Endothelial cell of umbilical vein (primary cell): ENCODE results near the gene SUSD6. TPM values are rescaled to one million over a fixed set of nuclear protein-coding genes. Genes with fewer than 3 reads are reported as not detected.

Experiments used
- BruUV-seq: library from RNA; stranded (reverse); fragments of 400-500 nt; replicated peaks from 2 replicates; lab custom pipeline; 2021; lab: Mats Ljungman, UMichigan
- CTCF ChIA-PET: fragments of 300-600, 350-600 bp; sonication (Branson Sonifier 250); formaldehyde crosslinking; loops from one replicate; lab custom pipeline; 2021; ENCODE audit warnings: antibody characterized with exemption, inconsistent platforms; lab: Charles Lee
- POLR2A ChIA-PET: fragments of 300-600, 350-600 bp; sonication (Branson Sonifier 250); formaldehyde crosslinking; loops from one replicate; lab custom pipeline; 2021; ENCODE audit warnings: antibody characterized with exemption, inconsistent platforms; lab: Charles Lee
- DNase-seq: peaks from one replicate; pipeline ENCODE4 v3.0.0-alpha.2; 2011; ENCODE audit warnings: low read depth, low spot score
- FAIRE-seq: peaks from 2 replicates; lab custom pipeline; 2011; peaks lifted over from hg19 to GRCh38; lab: Jason Lieb, UNC
- H2AFZ ChIP-seq: 2 replicates; pipeline ENCODE4 v1.6.0; 2012; ENCODE audit warnings: low read depth, low read length, control low read depth, inconsistent platforms
- H3K27ac ChIP-seq: 2 replicates; pipeline ENCODE4 v1.5.1; 2011; ENCODE audit warnings: low read depth, mild to moderate bottlenecking, control low read depth, low read length, moderate library complexity; ENCODE audit not compliant: insufficient read depth
- H3K27me3 ChIP-seq, 2 experiments: 2 replicates each; pipeline versions ENCODE4 v1.6.0 to v1.6.1; 2011; ENCODE audit warnings: low read length in 2 of 2, mixed read lengths in 1 of 2; ENCODE audit not compliant: control insufficient read depth in 2 of 2, insufficient read depth in 2 of 2
- H3K36me3 ChIP-seq, 2 experiments: 2 replicates in 1 of 2; 3 replicates in 1 of 2; pipeline ENCODE4 v1.5.1; 2011; ENCODE audit warnings: low read length in 2 of 2, mild to moderate bottlenecking in 1 of 2, moderate library complexity in 1 of 2; ENCODE audit not compliant: control insufficient read depth in 2 of 2, insufficient read depth in 2 of 2; ENCODE audit errors: extremely low read depth in 1 of 2
- H3K4me1 ChIP-seq: 3 replicates; pipeline ENCODE4 v1.5.1; 2011; ENCODE audit warnings: mild to moderate bottlenecking, low read length; ENCODE audit not compliant: control insufficient read depth, insufficient read depth; ENCODE audit errors: extremely low read depth
- H3K4me2 ChIP-seq: 2 replicates; pipeline ENCODE4 v1.6.1; 2011; ENCODE audit warnings: low read length, control low read depth, mixed read lengths; ENCODE audit not compliant: insufficient read depth
- H3K4me3 ChIP-seq, 3 experiments: fragments of 200-600 bp in 1 of 3; sonication (generic), shearing (Covaris generic) in 1 of 3; replicated peaks in 1 of 3; 2 replicates each; pipeline ENCODE4 v1.5.1; 2011 to 2016; ENCODE audit warnings: control low read depth in 3 of 3, low read length in 3 of 3, mild to moderate bottlenecking in 2 of 3, inconsistent platforms in 1 of 3, low read depth in 1 of 3, moderate library complexity in 1 of 3; ENCODE audit not compliant: insufficient read depth in 1 of 3
- H3K79me2 ChIP-seq: 2 replicates; pipeline ENCODE4 v1.6.0; 2012; ENCODE audit warnings: low read length, inconsistent platforms; ENCODE audit not compliant: control insufficient read depth, insufficient read depth
- H3K9ac ChIP-seq: replicated peaks from 2 replicates; pipeline ENCODE3; 2011; ENCODE audit warnings: low read length, control low read depth; ENCODE audit not compliant: insufficient read depth; ENCODE audit errors: extremely low read depth
- H3K9me1 ChIP-seq: replicated peaks from 3 replicates; pipeline ENCODE4 v1.6.0; 2011; ENCODE audit warnings: mild to moderate bottlenecking, low read length; ENCODE audit not compliant: control insufficient read depth, insufficient read depth; ENCODE audit errors: extremely low read depth
- H3K9me3 ChIP-seq: replicated peaks from 2 replicates; pipeline ENCODE4 v1.5.1; 2012; ENCODE audit warnings: low read length, inconsistent platforms; ENCODE audit not compliant: control insufficient read depth, insufficient read depth
- H4K20me1 ChIP-seq: replicated peaks from 2 replicates; pipeline ENCODE3; 2011; ENCODE audit warnings: mild to moderate bottlenecking, low read length; ENCODE audit not compliant: control insufficient read depth, insufficient read depth; ENCODE audit errors: extremely low read depth
- EZH2 ChIP-seq: IDR thresholded peaks from 2 replicates; pipeline ENCODE4 v1.6.1; 2012; ENCODE audit warnings: borderline replicate concordance, low read depth, mild to moderate bottlenecking, moderate library complexity, low read length, inconsistent platforms; ENCODE audit not compliant: severe bottlenecking
- FOS ChIP-seq: IDR thresholded peaks from 2 replicates; pipeline ENCODE4 v1.6.1; 2011; ENCODE audit warnings: mild to moderate bottlenecking, low read length, moderate library complexity, borderline replicate concordance; ENCODE audit not compliant: insufficient read depth
- GATA2 ChIP-seq: IDR thresholded peaks from 2 replicates; pipeline ENCODE4 v1.7.0; 2011; ENCODE audit warnings: low read depth, mild to moderate bottlenecking, moderate library complexity, mixed read lengths, low read length; ENCODE audit not compliant: insufficient read length, insufficient read depth
- JUN ChIP-seq: IDR thresholded peaks from 2 replicates; pipeline ENCODE4 v1.6.1; 2011; ENCODE audit warnings: borderline replicate concordance, low read depth; ENCODE audit not compliant: insufficient read length, insufficient read depth
- MYC ChIP-seq: IDR thresholded peaks from one replicate; pipeline ENCODE4 v1.6.1; 2011; ENCODE audit warnings: mild to moderate bottlenecking, low read depth, low read length
- POLR2A ChIP-seq: IDR thresholded peaks from 2 replicates; pipeline ENCODE4 v1.6.1; 2012; ENCODE audit warnings: low read depth, mild to moderate bottlenecking, control low read depth, low read length
- POLR2AphosphoS5 ChIP-seq: IDR thresholded peaks from 2 replicates; pipeline ENCODE4 v1.6.1; 2012; ENCODE audit warnings: low read depth, mild to moderate bottlenecking, control low read depth, low read length, moderate library complexity; ENCODE audit not compliant: insufficient read depth
- dilution Hi-C: fragments of 300-500 bp; cut with MboI; formaldehyde crosslinking; loops from one replicate; pipeline ENCODE4 v1.15.0; 2019; ENCODE audit warnings: low sequenced_read_pairs; ENCODE audit not compliant: extremely low pct_ligation_motif_present
- intact Hi-C: fragments of 100-400 bp; cut with micrococcal nuclease; formaldehyde crosslinking; loops from one replicate; pipeline ENCODE4 v1.10.0; 2022
- polyA plus RNA-seq, 4 experiments: library from polyadenylated mRNA; depleted of rRNA in 3 of 4; stranded (reverse) in 3 of 4; unstranded in 1 of 4; fragments of >200 nt; gene quantifications; 2 replicates each; pipeline versions ENCODE4 v1.2.1 to v1.2.3, GENCODE V29; 2011 to 2012; ENCODE audit warnings: missing spikeins in 1 of 4
- total RNA-seq: library from RNA; stranded (reverse); gene quantifications from 2 replicates; pipeline ENCODE4 v1.2.3, GENCODE V29; 2021
- TF ChIP-seq, protein P1 (sequence below), 2 donors: IDR thresholded peaks; 1 replicate in 1 of 2; 2 replicates in 1 of 2; pipeline ENCODE4 v1.5.1; 2011; ENCODE audit warnings: low read length in 2 of 2, mild to moderate bottlenecking in 2 of 2, moderate library complexity in 2 of 2, control low read depth in 1 of 2, inconsistent platforms in 1 of 2, low read depth in 1 of 2; ENCODE audit not compliant: insufficient read depth in 1 of 2; ENCODE audit errors: extremely low read depth in 1 of 2
- TF ChIP-seq, protein P2 (sequence below): IDR thresholded peaks from 2 replicates; pipeline ENCODE4 v1.6.1; 2011; ENCODE audit not compliant: insufficient read depth, insufficient read length

SUSD6 gene
- total and polyA plus RNA-seq, 2 donors (not counting 3 experiments of a cell fraction or from before 2014, with no cell fraction given), result 13.4 to 19.5 TPM

DNA sequence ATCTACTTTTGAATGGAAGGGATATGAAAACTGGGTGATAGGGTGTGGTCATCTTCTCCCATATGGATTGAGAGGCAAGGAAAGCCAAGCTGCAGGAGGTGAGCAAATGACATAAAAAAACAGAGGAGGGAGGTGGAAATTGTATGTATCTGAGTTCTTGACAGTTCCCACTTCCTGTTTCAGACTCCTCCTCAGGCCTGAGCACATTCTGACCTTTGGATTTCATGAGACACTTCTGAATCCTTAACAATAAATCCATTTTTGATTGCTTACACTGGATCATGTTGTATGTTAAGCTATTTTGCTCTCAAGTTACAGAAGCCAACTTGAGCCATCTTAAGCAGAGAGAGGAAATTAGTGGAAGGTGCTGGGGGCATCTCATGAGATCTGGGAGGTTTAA, 143.9 kb downstream of the SUSD6 start:
- TF ChIP-seq POLR2A (no peak), GATA2 (no peak)
- TF ChIP-seq, protein P1, sequence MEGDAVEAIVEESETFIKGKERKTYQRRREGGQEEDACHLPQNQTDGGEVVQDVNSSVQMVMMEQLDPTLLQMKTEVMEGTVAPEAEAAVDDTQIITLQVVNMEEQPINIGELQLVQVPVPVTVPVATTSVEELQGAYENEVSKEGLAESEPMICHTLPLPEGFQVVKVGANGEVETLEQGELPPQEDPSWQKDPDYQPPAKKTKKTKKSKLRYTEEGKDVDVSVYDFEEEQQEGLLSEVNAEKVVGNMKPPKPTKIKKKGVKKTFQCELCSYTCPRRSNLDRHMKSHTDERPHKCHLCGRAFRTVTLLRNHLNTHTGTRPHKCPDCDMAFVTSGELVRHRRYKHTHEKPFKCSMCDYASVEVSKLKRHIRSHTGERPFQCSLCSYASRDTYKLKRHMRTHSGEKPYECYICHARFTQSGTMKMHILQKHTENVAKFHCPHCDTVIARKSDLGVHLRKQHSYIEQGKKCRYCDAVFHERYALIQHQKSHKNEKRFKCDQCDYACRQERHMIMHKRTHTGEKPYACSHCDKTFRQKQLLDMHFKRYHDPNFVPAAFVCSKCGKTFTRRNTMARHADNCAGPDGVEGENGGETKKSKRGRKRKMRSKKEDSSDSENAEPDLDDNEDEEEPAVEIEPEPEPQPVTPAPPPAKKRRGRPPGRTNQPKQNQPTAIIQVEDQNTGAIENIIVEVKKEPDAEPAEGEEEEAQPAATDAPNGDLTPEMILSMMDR (IDR thresholded peaks at IDR 0.05; ENCODE audit: extremely low read depth in 1 of 2, insufficient read depth in 1 of 2, low read depth in 1 of 2, low read length in 2 of 2), result no peak
- no peaks in the 10 kb centered on the region for H3K9me1 ChIP-seq
- ChIA-PET CTCF (interaction anchor here (0.6 to 1.7 kb wide), 3 partner anchors 11 to 109 kb away, joined by 3 to 5 read pairs (median 3); no protein-coding TSS in a partner anchor), POLR2A (no interaction called here)
- H3K9me3 ChIP-seq, result no peaks in the 10 kb centered on the region
- no peak overlapping the region for H3K27ac ChIP-seq
- H3K4me3 ChIP-seq, result no peak overlapping the region
- H4K20me1 ChIP-seq, result no peaks in the 10 kb centered on the region
- no peak overlapping the region for H3K4me2 ChIP-seq
- no peak overlapping the region for H3K9ac ChIP-seq
- H3K79me2 ChIP-seq, result no peaks in the 10 kb centered on the region
- intact Hi-C loops (no loop called here), dilution Hi-C loops (no loop called here)
- peaks cover 3% of the 10 kb centered on the region for H3K4me1 ChIP-seq
- no TSS peak for BruUV-seq
- H3K36me3 ChIP-seq, result no peaks in the 10 kb centered on the region
- no peak overlapping the region for H2AFZ ChIP-seq
- no peak for DNase-seq
- FAIRE-seq, result no peak
- H3K27me3 ChIP-seq, result no peaks in the 10 kb centered on the region

DNA sequence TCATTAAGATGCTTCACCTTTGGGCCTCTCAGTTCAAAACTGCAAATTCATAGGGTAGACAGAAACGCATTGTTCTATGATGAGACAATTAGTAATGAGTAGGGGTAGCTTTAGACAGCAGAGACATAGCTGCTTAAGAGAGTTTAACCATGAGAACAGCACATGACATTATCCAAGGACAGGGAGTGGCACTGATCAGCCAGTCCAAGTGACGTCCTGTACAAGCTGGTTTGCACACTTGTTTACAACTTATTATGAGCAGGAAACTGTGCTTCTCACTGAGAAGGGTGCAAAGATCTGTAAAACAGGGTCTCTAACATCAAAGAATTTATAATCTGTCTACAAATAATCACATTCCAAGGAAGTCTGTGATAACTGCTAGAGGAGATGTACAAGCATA, 144.4 kb downstream of the SUSD6 start:
- intact Hi-C loops (no loop called here), dilution Hi-C loops (no loop called here)
- Histone ChIP-seq H3K9ac (no peak overlapping the region), H3K4me3 (no peak overlapping the region), H2AFZ (no peak overlapping the region), H4K20me1 (no peaks in the 10 kb centered on the region), H3K27ac (no peak overlapping the region), H3K79me2 (no peaks in the 10 kb centered on the region), H3K9me1 (no peaks in the 10 kb centered on the region), H3K27me3 (no peaks in the 10 kb centered on the region), H3K9me3 (no peaks in the 10 kb centered on the region), H3K4me1 (peaks cover 8% of the 10 kb centered on the region), H3K4me2 (no peak overlapping the region), H3K36me3 (no peaks in the 10 kb centered on the region)
- DNase-seq (no peak), FAIRE-seq (no peak)
- TF ChIP-seq GATA2, result no peak
- TF ChIP-seq JUN, result no peak
- TF ChIP-seq, protein P2, sequence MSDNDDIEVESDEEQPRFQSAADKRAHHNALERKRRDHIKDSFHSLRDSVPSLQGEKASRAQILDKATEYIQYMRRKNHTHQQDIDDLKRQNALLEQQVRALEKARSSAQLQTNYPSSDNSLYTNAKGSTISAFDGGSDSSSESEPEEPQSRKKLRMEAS, result no peak
- TF ChIP-seq EZH2, result no peak
- TF ChIP-seq, protein P1 (IDR thresholded peaks at IDR 0.05; ENCODE audit: extremely low read depth in 1 of 2, insufficient read depth in 1 of 2, low read depth in 1 of 2, low read length in 2 of 2), result no peak
- TF ChIP-seq POLR2A, result no peak
- no peak for TF ChIP-seq POLR2AphosphoS5
- TF ChIP-seq FOS, result no peak
- no peak for TF ChIP-seq MYC
- CTCF ChIA-PET, result interaction anchor here (1.1 to 1.7 kb wide), 2 partner anchors 11 to 25 kb away, joined by 3 to 5 read pairs; no protein-coding TSS in a partner anchor
- POLR2A ChIA-PET, result no interaction called here
- no TSS peak for BruUV-seq
